ENCODE data around the gene CDH3.

GRCh38 chr16:68629351-68629910 lies 15.7 kb upstream of the CDH3 start:
- TF ChIP-seq RARB (CRISPR knock-in tag; IDR thresholded peaks at IDR 0.05) = no peak
- TF ChIP-seq ZC3H10 (CRISPR knock-in tag; IDR thresholded peaks at IDR 0.05) = no peak
- no peak for TF ChIP-seq ESRRG (CRISPR knock-in tag; IDR thresholded peaks at IDR 0.05)
- TF ChIP-seq PATZ1 (CRISPR knock-in tag; IDR thresholded peaks at IDR 0.05; ENCODE audit: borderline replicate concordance) = no peak
- no peak for TF ChIP-seq TSHZ2 (CRISPR knock-in tag; IDR thresholded peaks at IDR 0.05)
- TF ChIP-seq CSDC2 (CRISPR knock-in tag; IDR thresholded peaks at IDR 0.05) = no peak
- no peak for TF ChIP-seq ZNF70 (CRISPR knock-in tag; IDR thresholded peaks at IDR 0.05)
- TF ChIP-seq ZNF8 (CRISPR knock-in tag; IDR thresholded peaks at IDR 0.05) = no peak

Data from SK-N-SH treated with all-trans-retinoic acid at 6 μM for 48 hours (cell line).